Body of pancreas (tissue), 4 donors: ENCODE data around the gene CNR1.

Source experiments
- CTCF ChIP-seq, 7 experiments: fragments of 450-650 bp in 4 of 7; fragments of 200-600 bp in 3 of 7; sonication (generic) in 3 of 7; IDR thresholded peaks; one replicate each; pipeline ENCODE4 v1.5.1; 2016 to 2019; ENCODE audit warnings: antibody characterized with exemption in 7 of 7
- POLR2A ChIP-seq, 3 donors: fragments of 450-650 bp; IDR thresholded peaks; one replicate each; pipeline ENCODE4 v1.6.1; 2016; ENCODE audit warnings: antibody characterized with exemption in 3 of 3, mild to moderate bottlenecking in 2 of 3

GRCh38 chr6:88134575-88134974 lies 31.6 kb downstream of the CNR1 start:
- TF ChIP-seq POLR2A (IDR thresholded peaks at IDR 0.05) (no peak), CTCF (IDR thresholded peaks at IDR 0.05) (no peak)
